SK-N-SH (cell line): Measurements from ENCODE around the gene TMEM164.

Source experiments
- FOSL2 ChIP-seq: IDR thresholded peaks from 2 replicates; pipeline ENCODE4 v1.4.0; 2012; ENCODE audit warnings: low read depth, mild to moderate bottlenecking, moderate library complexity, borderline replicate concordance
- YY1 ChIP-seq: IDR thresholded peaks from 2 replicates; pipeline ENCODE4 v1.4.0; 2012; ENCODE audit warnings: low read depth, mild to moderate bottlenecking
- TF ChIP-seq, protein P1 (sequence below): fragments of 200-600 bp; sonication (generic); IDR thresholded peaks from 2 replicates; pipeline ENCODE4 v1.6.1; 2017; ENCODE audit warnings: antibody characterized with exemption, mild to moderate bottlenecking, moderate library complexity

DNA sequence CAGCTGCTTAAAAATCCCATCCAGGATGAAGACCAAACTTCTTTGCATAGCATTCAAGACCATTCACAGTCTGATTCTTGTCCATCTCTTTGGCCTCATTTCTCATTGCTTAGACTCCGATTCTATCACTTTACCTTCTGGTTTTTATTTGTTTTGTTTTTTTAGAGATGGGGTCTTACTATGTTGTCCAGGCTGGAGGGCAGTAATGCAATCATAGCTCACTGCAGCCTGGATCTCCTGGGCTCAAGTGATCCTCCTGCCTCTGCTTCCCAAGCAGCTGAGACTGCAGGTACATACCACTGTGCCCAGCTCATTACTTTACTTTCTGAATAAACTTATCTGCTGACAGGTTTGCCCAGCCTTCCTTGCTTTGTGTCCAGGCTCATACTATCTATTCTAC, 152.8 kb downstream of the TMEM164 start:
- TF ChIP-seq YY1 (no peak), FOSL2 (no peak)
- TF ChIP-seq, protein P1, sequence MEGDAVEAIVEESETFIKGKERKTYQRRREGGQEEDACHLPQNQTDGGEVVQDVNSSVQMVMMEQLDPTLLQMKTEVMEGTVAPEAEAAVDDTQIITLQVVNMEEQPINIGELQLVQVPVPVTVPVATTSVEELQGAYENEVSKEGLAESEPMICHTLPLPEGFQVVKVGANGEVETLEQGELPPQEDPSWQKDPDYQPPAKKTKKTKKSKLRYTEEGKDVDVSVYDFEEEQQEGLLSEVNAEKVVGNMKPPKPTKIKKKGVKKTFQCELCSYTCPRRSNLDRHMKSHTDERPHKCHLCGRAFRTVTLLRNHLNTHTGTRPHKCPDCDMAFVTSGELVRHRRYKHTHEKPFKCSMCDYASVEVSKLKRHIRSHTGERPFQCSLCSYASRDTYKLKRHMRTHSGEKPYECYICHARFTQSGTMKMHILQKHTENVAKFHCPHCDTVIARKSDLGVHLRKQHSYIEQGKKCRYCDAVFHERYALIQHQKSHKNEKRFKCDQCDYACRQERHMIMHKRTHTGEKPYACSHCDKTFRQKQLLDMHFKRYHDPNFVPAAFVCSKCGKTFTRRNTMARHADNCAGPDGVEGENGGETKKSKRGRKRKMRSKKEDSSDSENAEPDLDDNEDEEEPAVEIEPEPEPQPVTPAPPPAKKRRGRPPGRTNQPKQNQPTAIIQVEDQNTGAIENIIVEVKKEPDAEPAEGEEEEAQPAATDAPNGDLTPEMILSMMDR: no peak
